HepG2 (cell line): ENCODE data around the gene SYNC. TPM values are rescaled to one million over a fixed set of nuclear protein-coding genes. Genes with fewer than 3 reads are reported as not detected.

Experiments used
- BCLAF1 ChIP-seq: fragments of 450-650 bp; IDR thresholded peaks from 2 replicates; pipeline ENCODE4 v1.6.1; 2017; ENCODE audit warnings: mild to moderate bottlenecking
- KLF16 ChIP-seq, 2 experiments: sonication (generic) in 1 of 2; formaldehyde crosslinking in 1 of 2; IDR thresholded peaks; 2 replicates each; pipeline versions ENCODE4 v1.6.1 to v1.8.0; 2016 to 2023; ENCODE audit warnings: missing genetic modification reagents in 2 of 2, missing compliant biosample characterization in 1 of 2
- MYPOP ChIP-seq: sonication (generic); formaldehyde crosslinking; IDR thresholded peaks from 2 replicates; pipeline ENCODE4 v1.8.1; 2023; ENCODE audit warnings: mild to moderate bottlenecking, moderate library complexity, missing genetic modification reagents
- NFAT5 ChIP-seq: sonication (generic); formaldehyde crosslinking; IDR thresholded peaks from 2 replicates; pipeline ENCODE4 v1.4.0; 2020; ENCODE audit warnings: missing genetic modification reagents
- POLR2A ChIP-seq, 2 experiments: IDR thresholded peaks; 2 replicates each; pipeline ENCODE4 v1.6.1; 2011; ENCODE audit warnings: low read depth in 2 of 2, low read length in 2 of 2, mild to moderate bottlenecking in 1 of 2, moderate library complexity in 1 of 2; ENCODE audit not compliant: insufficient read depth in 1 of 2
- RXRA ChIP-seq: sonication (generic); formaldehyde crosslinking; IDR thresholded peaks from 2 replicates; pipeline ENCODE4 v1.5.1; 2020; ENCODE audit warnings: missing genetic modification reagents
- SRSF1 ChIP-seq: fragments of 200-400 bp; formaldehyde crosslinking; optimal IDR thresholded peaks from 2 replicates; pipeline ENCODE3; 2017; ENCODE audit warnings: mild to moderate bottlenecking, low read depth, low read length, moderate library complexity
- ZC3H4 ChIP-seq: sonication (generic); formaldehyde crosslinking; IDR thresholded peaks from 2 replicates; pipeline ENCODE4 v1.4.0; 2020; ENCODE audit warnings: missing genetic modification reagents, borderline replicate concordance
- ZMYM3 ChIP-seq: sonication (generic); formaldehyde crosslinking; IDR thresholded peaks from 2 replicates; pipeline ENCODE4 v1.5.1; 2020; ENCODE audit warnings: mild to moderate bottlenecking, missing genetic modification reagents
- ZNF280D ChIP-seq: sonication (generic); formaldehyde crosslinking; IDR thresholded peaks from 2 replicates; pipeline ENCODE4 v1.5.1; 2020; ENCODE audit warnings: mild to moderate bottlenecking, missing genetic modification reagents
- ZNF746 ChIP-seq: sonication (generic); formaldehyde crosslinking; IDR thresholded peaks from 2 replicates; pipeline ENCODE4 v1.8.0; 2022; ENCODE audit warnings: mild to moderate bottlenecking, missing genetic modification reagents
- polyA plus RNA-seq, 8 experiments: library from polyadenylated mRNA; depleted of rRNA in 3 of 8; stranded (reverse) in 7 of 8; unstranded in 1 of 8; fragments of >200 nt; fragmentation: Illumina TruSeq in 4 of 8; extraction: Trizol in 4 of 8; gene quantifications; 2 replicates each; pipeline versions ENCODE4 v1.2.1 to v1.2.3, GENCODE V29; 2011 to 2016; ENCODE audit warnings: low read depth in 4 of 8, missing spikeins in 1 of 8, mixed read lengths in 1 of 8; ENCODE audit not compliant: insufficient read depth in 1 of 8
- total RNA-seq, 5 experiments: library from RNA; depleted of rRNA; stranded (reverse); fragments of >200 nt; fragmentation: Illumina TruSeq; extraction: Trizol; gene quantifications; 2 replicates each; pipeline ENCODE4 v1.2.3, GENCODE V29; 2016; ENCODE audit warnings: low read depth in 1 of 5

The SYNC gene
- total and polyA plus RNA-seq, 2 of the 13 experiments (the other 11 are each of a cell fraction or from before 2014, with no cell fraction given), result 2.4 to 5.4 TPM

GRCh38 chr1:32736812-32737791 lies 34.5 kb upstream of the SYNC start (continued):
- TF ChIP-seq BCLAF1, result no peak
- no peak for TF ChIP-seq ZC3H4 (CRISPR knock-in tag)
- TF ChIP-seq ZMYM3 (CRISPR knock-in tag), result peak; percentile 73
- no peak; the same call in none of the 2 replicates for TF ChIP-seq NFAT5 (CRISPR knock-in tag)
- TF ChIP-seq KLF16 (CRISPR knock-in tag; IDR thresholded peaks at IDR 0.05), result peak; percentile 26 to 56; a peak in 1 of 4 replicates
- TF ChIP-seq MYPOP, result peak; percentile 57; the same call in 1 of the 2 replicates
- peak; percentile 86 to 91 for TF ChIP-seq POLR2A (IDR thresholded peaks at IDR 0.05; ENCODE audit: insufficient read depth in 1 of 2, low read depth in 2 of 2, low read length in 2 of 2)
- TF ChIP-seq ZNF746 (CRISPR knock-in tag), result peak; percentile 47; the same call in 1 of the 2 replicates
- 0 out of 2 replicates have a peak, but pooled peaks have one; percentile 33 for TF ChIP-seq ZNF280D (CRISPR knock-in tag)
- TF ChIP-seq RXRA (CRISPR knock-in tag), result peak; percentile 73
- TF ChIP-seq SRSF1, result no peak
